NOMO-1 treated with dmso at 0.1 percent for 144 hours (cell line): ENCODE measurements around the gene ODF4.
A peak's percentile ranks its signal among the peaks of the same experiment; 100 is the strongest.
"Not testable (repeated sequence)": the region's sequence is repeated elsewhere in the genome, so short reads cannot be mapped to it uniquely, and the experiment has no call there.

ENCODE experiments used
- DNase-seq: peaks from one replicate; lab custom pipeline; 2025; ENCODE audit not compliant: unreplicated experiment; lab: John Stamatoyannopoulos, UW

The ODF4 gene

GRCh38 chr17:8366231-8366630 is 26.6 kb downstream of the ODF4 start:
- no peak for DNase-seq

- no peak for DNase-seq
Observed at GRCh38 chr17:8368193-8368592, 28.6 kb downstream of the ODF4 start.

GRCh38 chr17:8369944-8370343 is 30.3 kb downstream of the ODF4 start:
- no peak for DNase-seq

GRCh38 chr17:8371786-8372185 is 32.1 kb downstream of the ODF4 start:
- no peak for DNase-seq

- no peak for DNase-seq
Observed at GRCh38 chr17:8372422-8372821, 32.8 kb downstream of the ODF4 start.

GRCh38 chr17:8373856-8374255 is 34.2 kb downstream of the ODF4 start:
- not testable (repeated sequence) for DNase-seq

- no peak for DNase-seq
Observed at GRCh38 chr17:8375738-8376259, 36.2 kb downstream of the ODF4 start.

- peak; percentile 85 for DNase-seq
Observed at GRCh38 chr17:8376271-8377067, 36.8 kb downstream of the ODF4 start, which contains the start of gene KRABD2. Gene KRABD2, minus strand, starts transcription at chr17:8376704.

GRCh38 chr17:8377422-8377821 is 37.8 kb downstream of the ODF4 start:
- no peak for DNase-seq

- not testable (repeated sequence) for DNase-seq
Observed at GRCh38 chr17:8378117-8378516, 38.5 kb downstream of the ODF4 start.

- no peak for DNase-seq
Observed at GRCh38 chr17:8380049-8380448, 40.4 kb downstream of the ODF4 start.

GRCh38 chr17:8382052-8382879 is 42.6 kb downstream of the ODF4 start:
- DNase-seq: no peak

GRCh38 chr17:8382880-8383142 is 43.2 kb downstream of the ODF4 start:
- DNase-seq: no peak

- DNase-seq: peak; percentile 93
Observed at GRCh38 chr17:8383143-8383822, 43.6 kb downstream of the ODF4 start, which contains the start of gene RPL26. Gene RPL26, minus strand, starts transcription at chr17:8383193. Its CDS starts 883 bp downstream, at chr17:8382310.

- DNase-seq: no peak
Observed at GRCh38 chr17:8384801-8385378, 45.2 kb downstream of the ODF4 start.

GRCh38 chr17:8386841-8387240 is 47.2 kb downstream of the ODF4 start:
- DNase-seq: no peak

- DNase-seq: no peak
Observed at GRCh38 chr17:8387914-8388651, 48.4 kb downstream of the ODF4 start.

GRCh38 chr17:8391711-8392110 is 52.1 kb downstream of the ODF4 start:
- DNase-seq: no peak

- no peak for DNase-seq
Observed at GRCh38 chr17:8392274-8392673, 52.6 kb downstream of the ODF4 start.

GRCh38 chr17:8392674-8393469 is 53.2 kb downstream of the ODF4 start:
- DNase-seq: no peak
